HG03045 (cell line): Measurements from ENCODE around the gene LMOD1.
"Not testable (repeated sequence)": the region's sequence is repeated elsewhere in the genome, so short reads cannot be mapped to it uniquely, and the experiment has no call there.

Experiments used
- ATAC-seq: cut with Tn5 transposase; IDR thresholded peaks from one replicate; pipeline ENCODE4 v1.9.1; 2021; ENCODE audit warnings: mild to moderate bottlenecking, moderate library complexity; ENCODE audit not compliant: unreplicated experiment

The LMOD1 gene

GRCh38 chr1:201949491-201949890 lies 3.1 kb upstream of the LMOD1 start:
- ATAC-seq: no peak

- no peak for ATAC-seq
These were observed 1.3 kb upstream of the LMOD1 start for GRCh38 chr1:201947697-201948008.

DNA sequence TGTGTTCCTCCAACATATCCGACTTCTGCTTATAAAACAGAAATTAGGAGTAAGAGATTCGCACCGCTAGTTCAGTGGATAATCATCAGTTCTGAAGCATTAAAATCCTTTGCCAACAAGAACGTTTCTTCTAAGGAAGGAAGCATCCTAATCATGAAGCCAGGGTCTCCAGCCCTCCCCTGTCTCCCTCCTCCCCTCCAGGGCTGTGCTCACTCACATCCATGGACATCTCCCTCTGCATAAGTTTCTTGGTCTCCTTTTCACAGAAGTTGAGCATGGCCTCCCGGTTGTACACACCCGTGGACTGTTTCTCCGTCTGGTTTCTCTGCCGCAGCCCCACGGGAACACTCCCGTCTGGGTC lies 505 bp downstream of the LMOD1 start:
- ATAC-seq: no peak

- no peak for ATAC-seq
These were observed 1.2 kb downstream of the LMOD1 start for GRCh38 chr1:201945157-201945556.

DNA sequence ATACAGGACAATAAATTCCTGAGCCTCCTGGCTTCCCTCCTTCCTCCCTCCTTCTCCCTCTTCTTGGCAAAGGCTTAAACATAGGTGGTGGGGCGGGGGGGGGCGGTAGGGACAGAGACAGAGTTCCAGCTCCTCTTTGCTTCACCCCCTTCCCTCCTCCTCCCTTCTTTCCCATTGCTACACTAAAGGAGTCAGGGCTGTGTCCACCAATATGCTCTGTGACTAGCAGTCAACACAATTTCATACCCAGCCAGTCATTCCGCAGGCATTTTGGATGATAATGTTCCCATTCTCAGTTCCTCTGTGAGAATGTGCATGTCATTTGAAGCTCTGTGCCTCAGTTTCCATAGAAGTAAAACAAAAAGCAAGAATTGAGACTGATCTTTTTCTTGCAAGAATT lies 1.7 kb downstream of the LMOD1 start:
- no peak for ATAC-seq

GRCh38 chr1:201944002-201944401 lies 2.3 kb downstream of the LMOD1 start:
- ATAC-seq: no peak

DNA sequence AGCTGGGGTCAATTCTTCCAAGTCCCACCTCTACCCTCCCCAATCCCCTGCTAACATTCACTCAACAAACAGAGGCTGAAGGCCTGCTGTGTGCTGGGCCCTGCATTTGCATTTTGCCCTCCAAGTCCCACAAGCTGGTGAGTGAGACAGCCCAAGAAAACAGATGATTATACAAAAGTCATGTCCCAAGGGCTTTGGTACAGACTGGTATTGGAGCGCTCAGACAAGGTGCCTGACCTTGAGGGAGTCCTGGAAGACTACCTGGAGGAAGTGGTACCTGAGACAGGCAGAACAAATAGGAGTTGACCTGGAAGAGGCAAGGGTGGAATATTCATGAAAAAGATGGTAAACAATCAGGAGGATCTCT lies 4.2 kb downstream of the LMOD1 start:
- no peak for ATAC-seq

DNA sequence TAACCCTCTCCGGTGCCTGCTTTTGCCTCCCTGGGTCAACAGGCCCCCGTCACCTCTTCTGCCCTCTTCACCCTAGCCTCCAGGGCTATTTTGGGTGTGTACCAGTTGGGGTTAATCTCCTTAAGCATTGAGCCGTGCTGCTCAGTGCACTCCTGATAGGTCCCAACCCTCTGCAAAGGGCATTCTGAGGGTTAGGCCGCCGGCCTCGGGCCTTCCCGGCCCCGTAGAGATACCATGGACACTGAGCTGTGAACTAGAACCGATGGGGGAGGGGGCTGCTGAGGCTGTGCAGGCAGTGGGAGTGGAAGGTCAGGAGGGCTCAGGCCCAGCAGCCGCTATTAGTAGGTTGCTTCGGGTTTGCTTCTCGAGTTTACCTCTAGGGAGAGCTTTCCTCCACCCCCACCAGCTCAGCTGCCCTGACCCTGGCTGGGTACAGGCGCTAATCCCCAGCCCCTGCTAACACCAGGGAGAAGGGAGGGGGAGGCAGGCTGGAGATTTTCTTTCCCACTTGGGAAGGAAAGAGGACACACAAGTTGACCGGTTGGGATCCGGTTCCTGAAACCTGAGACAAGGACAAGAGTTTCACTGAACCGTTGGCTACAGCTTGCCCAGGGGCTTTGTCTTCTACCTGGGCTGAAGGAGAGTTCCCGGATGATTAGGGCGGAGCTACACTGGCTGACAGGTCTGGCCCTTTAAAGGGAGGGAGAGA lies 4.8 kb downstream of the LMOD1 start:
- no peak for ATAC-seq

- not testable (repeated sequence) for ATAC-seq
These were observed 6.0 kb downstream of the LMOD1 start for GRCh38 chr1:201940316-201940715.

GRCh38 chr1:201939574-201939973 lies 6.8 kb downstream of the LMOD1 start:
- no peak for ATAC-seq

- no peak for ATAC-seq
These were observed 7.2 kb downstream of the LMOD1 start for GRCh38 chr1:201939148-201939547.

DNA sequence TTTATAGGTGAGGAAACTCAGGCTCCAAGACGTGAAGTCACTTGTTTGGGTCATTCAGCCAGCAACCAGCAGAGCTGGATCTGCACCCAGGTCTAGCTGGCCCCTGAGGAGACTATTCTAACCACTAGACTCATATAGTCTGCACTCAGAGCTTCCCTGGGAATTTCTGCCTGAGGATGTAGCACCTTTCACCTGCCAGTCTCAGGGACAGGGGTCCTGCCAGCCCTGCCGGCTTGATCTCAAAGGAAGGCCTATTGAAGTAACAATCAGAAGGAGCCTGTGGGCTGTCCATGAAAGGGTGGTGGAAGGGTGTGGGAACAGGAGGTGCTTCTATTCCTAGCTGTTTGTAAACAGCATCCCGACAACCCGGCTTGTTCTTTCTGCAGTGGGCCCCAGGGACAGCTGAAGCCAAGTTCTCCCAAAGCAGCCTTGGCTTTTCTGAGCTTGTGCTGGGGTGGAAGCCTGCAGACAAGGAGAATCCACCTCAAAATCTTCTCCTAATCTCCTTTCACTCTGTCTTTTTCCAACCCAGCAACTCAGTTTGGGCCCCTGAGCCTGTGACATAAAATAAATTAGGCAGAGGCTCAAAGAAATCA lies 7.8 kb downstream of the LMOD1 start:
- no peak for ATAC-seq

- no peak for ATAC-seq
These were observed 8.6 kb downstream of the LMOD1 start for GRCh38 chr1:201937624-201938213.

DNA sequence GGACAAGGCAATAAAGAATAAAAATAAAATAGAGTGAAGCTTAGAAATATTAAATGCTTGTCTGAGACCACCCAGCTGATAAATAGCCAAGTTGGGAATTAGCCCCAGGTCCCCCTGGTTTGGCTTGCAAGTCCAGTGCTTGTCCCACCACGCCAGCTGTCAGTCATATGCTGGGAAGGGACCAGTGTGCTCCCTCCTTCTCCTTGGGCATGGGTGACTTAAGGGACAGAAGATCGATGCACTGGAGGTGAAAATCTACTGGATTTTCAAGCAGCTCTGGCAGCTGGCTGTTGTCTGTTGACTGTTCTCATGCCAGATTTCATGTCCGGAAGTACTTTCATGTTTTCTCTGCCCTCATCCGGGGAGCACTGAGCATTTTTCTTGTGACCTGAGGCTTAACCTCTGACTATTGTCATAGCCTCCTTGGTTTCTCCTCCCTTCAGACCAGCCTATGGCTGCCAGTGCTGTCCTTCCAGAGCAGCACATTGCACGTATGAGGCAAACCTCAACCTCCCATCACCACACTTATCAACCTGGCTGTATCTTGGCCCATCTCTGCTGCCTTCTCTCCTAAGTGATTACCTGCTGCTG lies 12.4 kb downstream of the LMOD1 start:
- no peak for ATAC-seq

GRCh38 chr1:201930803-201931202 lies 15.5 kb downstream of the LMOD1 start:
- no peak for ATAC-seq

- ATAC-seq: no peak
These were observed 16.2 kb downstream of the LMOD1 start for GRCh38 chr1:201930137-201930536.

- ATAC-seq: no peak
These were observed 18.1 kb downstream of the LMOD1 start for GRCh38 chr1:201928266-201928665.

DNA sequence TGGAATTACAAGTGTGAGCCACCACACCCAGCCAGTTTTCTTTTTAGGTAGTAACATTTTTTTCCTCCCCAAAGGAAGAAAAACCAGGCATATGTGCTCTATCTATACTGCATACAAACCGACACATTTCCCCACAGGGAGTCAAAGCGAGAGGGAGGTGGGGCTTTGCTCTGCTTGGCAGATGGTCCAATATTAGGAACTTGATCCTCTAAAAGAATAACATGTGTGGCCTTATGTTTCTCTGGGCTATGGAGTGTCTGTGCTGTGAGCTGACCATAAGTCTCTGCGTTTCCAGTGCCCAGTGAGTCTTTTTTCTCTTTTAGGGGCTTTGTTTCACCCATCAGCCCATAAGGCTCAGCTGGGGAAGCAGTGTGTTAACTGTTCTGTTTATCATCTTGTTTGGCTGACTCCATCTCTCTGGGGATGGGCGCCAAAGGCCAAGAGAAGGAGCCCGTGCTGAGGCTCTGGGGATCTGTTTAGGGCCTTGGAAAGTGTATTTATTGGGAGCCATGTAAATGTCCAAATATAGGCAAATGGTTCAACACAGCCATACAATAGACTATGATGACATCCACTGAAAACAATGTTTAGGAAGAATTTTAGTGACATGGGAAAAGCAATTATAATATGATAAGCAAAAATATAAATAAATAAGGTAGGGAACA lies 20.2 kb downstream of the LMOD1 start:
- no peak for ATAC-seq

GRCh38 chr1:201925301-201925567 lies 21.1 kb downstream of the LMOD1 start:
- ATAC-seq: no peak

DNA sequence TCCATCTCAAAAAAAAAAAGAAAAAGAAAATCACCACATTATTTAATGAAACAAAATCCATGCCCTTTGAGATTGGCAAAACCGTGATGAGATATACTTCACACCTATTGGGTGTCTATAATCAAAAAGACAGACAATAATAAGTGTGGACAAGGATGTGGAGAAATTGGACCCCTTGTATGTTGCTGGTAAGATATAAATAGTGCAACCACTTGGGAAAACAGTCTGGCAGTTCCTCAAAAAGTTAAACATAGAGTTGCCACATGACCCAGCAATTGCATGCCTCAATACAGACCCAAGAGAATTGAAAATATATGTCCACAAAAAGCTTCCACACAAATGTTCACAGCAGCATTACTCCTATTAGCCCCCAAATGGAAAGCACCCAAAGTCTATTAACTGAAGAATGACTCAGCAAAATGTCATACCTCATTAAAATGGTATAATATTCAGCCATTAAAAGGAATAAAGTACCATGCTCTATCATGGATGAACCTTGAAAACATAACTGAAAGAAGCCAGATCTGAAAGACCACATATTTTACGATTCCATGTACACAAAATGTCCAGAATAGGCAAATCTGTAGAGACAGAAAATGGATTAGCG lies 24.3 kb downstream of the LMOD1 start:
- no peak for ATAC-seq

GRCh38 chr1:201918343-201918742 lies 28.0 kb downstream of the LMOD1 start:
- ATAC-seq: no peak
